ENCODE results near the gene ANAPC10.

GRCh38 chr4:145083891-145084605 lies 13.9 kb downstream of the ANAPC10 start:
- TF ChIP-seq CTCF (IDR thresholded peaks at IDR 0.05) (no peak), POLR2A (IDR thresholded peaks at IDR 0.05) (no peak)
